NCI-H2196 (cell line): ENCODE results near the gene CYB5RL.
"Not testable (repeated sequence)": the region's sequence is repeated elsewhere in the genome, so short reads cannot be mapped to it uniquely, and the experiment has no call there.

ENCODE experiments used
- DNase-seq: peaks from one replicate; lab custom pipeline; 2025; ENCODE audit not compliant: unreplicated experiment; lab: John Stamatoyannopoulos, UW

The CYB5RL gene

DNA sequence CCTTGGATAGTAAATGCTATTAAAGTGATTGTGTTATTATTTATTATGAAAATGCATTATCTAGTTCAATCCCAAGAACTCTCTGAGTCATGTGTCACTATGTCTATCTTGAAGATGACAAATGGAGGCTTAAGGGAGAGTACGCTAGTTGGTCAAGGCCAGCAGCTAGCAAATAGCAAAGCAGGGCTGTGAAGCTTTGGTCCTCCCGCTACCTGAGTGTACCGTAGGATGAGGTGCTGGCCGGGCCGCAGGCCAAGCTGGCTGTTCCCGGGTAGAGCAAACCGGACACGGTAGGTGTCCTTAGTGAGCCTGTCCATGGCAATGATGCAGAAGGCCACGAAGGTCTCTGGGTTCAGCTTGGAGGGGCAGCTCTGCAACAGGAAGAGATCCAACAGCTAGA, 9.3 kb downstream of the CYB5RL start:
- DNase-seq: no peak

DNA sequence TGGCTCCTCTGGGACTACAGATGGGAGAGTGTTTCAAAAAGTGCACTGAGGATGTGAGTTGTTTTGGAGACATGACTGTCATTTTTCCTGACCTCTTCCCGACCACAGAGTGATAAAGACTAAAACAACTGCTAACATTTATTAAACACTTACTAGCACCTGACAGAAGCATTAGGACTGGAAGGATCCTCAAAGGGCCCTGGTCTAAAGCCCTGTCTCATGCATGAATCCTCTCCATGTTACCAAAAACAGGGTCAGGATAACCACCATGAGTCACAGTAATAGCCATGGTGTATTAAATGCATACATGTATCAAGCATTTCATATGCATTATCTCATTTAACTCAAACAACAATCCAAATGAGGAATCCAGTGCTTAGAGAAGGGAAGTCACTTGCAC, 11.5 kb downstream of the CYB5RL start:
- DNase-seq: no peak

DNA sequence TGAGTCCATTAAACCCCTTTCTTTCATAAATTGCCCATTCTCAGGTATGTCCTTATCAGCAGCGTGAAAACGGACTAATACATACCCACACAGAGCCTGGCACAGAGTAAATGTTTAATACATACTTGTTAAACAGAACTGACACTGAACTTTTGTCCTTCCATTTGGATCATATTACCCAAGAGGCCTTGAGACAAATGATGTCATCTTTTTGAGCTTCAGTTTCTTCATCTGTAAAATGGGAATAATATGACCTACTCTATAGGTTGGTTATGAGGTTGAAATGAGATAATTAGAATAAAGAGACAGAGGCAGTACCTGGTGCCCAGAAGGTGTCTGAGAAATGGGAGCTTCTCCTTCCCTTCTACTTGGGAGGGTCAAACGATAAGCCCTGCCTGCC, 13.8 kb downstream of the CYB5RL start:
- no peak for DNase-seq

DNA sequence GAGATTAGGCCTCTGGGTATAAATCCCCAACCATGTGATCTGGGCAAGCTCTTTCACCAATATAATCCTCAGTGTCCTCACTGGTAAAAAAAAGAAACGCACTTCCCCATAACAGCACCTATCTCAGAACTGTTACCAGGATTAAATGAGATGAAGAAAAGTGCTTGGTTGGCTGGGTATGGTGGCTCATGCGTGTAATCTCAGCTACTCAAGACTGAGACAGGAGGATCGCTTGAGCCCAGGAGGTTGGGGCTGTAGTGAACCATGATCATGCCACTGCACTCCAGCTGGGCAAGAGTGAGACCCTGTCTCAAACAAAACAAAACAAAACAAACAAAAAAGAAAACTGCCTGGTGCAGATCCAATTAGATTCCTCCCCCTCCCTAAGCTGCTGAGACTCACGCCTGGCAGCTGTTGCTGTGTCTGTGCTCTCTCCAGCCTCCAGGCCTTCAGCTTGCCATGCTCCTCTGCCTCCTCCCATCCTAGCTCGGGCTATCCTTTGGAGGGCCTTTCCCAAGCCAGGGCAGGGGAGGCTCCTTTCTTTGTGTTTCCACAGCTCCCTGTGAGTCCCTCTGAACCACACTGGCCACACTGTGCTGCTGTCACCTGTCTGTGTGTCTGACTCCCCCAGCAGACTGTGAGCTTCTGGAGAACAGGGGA, 19.0 kb downstream of the CYB5RL start:
- DNase-seq: no peak

GRCh38 chr1:54178296-54179070, 21.3 kb downstream of the CYB5RL start:
- no peak for DNase-seq

DNA sequence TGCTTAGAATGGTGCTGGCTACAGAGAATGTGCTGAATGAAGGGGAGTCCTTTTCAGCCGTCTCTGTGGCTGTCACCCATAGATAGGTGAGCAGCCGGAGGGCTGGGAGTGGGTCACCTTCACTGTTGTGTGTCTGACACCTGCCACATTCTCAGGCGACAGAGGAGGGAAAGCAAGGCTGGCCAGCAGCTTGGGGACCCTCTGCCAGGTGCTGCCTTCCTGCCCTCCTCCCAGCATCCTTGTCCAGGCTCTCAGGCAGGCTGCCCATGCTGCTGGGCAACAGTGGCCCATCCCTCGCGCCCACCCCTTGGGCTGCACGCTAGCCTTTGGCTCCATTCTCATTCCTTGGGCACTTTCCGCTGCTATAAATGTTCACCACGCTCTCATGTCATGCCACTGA, 22.1 kb downstream of the CYB5RL start:
- DNase-seq: no peak

DNA sequence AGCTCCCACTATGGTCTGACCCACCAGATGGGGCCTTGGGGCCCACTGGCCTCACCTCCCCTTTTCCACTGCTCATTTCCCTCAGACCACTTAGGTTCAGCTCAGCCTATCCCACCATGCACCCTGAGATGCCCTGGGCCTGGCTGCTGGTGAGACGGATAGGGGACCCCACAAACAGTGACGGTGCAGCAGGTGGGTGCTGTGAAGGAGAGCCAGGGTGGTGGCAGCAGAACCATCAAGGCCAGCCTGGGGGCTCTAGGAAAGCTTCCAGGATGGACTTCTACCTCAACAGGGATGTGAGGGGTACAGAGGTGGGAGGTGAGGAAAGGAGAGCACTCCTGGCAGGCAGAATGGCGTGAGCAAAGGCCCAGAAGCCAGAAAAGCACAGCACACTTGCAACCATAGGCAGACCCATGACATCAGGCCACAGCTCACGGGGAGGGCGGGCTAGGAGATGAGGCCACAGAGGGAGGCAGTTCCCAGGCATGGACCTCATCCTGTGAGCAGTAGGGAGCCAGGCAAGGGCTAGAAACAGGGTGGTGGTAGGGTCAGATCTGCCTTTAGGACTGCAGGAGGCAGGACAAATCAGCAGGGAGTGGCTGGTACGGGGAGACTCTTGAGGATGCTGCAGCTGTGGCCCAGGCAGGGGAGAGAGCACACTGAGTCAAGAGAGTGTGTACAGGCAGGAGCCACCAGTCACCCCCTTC, 23.1 kb downstream of the CYB5RL start:
- DNase-seq: no peak

DNA sequence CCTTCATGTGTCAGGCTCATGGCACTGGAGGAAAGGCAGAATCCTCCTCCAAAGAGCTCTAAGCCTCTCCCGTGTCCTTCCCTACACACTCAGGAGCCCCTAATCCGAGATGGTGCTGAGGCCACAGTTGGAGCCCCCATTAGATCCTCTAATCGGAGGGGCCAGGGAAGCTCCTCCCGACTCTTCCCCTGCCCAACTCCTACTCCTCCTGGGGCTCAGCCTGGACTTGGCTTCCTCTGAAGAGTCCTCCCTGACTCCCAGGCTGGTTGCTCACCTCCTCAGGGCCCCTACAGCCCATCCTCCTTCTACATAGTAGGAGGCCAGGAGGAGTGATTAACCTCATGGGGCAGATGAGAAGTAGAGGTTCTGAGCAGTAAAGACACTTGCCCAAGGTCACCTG, 25.7 kb downstream of the CYB5RL start:
- DNase-seq: no peak

- no peak for DNase-seq
These were observed 26.1 kb downstream of the CYB5RL start for GRCh38 chr1:54173681-54174080.

- DNase-seq: no peak
These were observed 26.9 kb downstream of the CYB5RL start for GRCh38 chr1:54172614-54173599.

GRCh38 chr1:54171606-54172005, 28.2 kb downstream of the CYB5RL start:
- DNase-seq: no peak

DNA sequence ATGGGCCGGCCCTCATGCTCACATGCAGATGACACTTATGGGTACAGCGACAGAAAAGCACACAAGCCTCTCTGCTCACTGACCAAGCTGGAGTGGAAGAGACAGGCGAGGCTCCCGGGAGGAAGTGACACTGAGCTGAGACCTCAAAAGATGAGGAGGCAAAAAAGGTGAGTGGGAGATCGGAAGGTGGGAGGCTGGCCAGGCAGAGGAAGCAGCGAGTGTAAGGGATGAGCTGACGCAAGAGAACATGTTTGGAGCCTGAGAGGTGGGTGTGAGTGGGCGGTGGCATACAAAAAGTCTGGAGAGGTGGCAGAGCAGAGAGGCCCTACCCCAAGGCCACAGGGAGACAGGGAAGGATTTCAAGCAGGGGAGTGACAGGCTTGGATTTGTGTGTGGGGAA, 28.8 kb downstream of the CYB5RL start:
- no peak for DNase-seq

DNA sequence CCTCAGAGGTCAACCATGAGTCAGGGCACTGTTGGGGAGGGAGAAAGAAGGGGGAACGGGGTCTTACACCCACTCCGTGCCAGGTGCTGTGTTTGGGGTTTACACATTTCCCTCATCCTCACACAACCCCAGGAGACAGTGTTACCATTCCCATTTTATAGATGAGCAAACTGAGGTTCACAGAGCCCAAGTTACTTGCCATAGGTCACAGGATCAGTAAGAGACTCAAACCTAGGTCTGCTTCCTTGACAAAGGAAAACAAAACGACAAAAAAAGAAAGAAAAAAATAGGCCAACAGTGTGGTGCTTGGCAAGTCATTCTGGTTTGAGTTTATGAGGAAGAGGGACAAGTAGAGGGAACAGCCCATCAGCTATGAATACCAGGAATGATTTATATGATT, 30.8 kb downstream of the CYB5RL start:
- DNase-seq: no peak

GRCh38 chr1:54168206-54168965, 31.4 kb downstream of the CYB5RL start:
- DNase-seq: no peak

- no peak for DNase-seq
These were observed 32.2 kb downstream of the CYB5RL start for GRCh38 chr1:54167422-54168139.

- DNase-seq: not testable (repeated sequence)
These were observed 33.5 kb downstream of the CYB5RL start for GRCh38 chr1:54166357-54166756.

DNA sequence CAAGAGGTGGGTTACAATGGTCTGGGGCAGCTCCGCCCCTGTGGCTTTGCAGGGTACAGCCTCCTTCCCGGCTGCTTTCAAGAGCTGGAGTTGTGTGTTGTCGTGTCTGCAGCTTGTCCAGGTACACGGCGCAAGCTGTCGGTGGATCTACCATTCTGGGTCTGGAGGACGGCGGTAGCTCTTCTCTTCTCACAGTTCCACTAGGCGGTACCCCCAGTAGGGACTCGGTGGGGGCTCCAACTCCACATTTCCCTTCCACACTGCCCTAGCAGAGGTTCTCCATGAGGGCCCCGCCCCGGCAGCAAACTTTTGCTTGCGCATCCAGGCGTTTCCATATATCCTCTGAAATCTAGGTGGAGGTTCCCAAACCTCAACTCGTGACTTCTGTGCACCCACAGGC, 34.7 kb downstream of the CYB5RL start:
- no peak for DNase-seq

- DNase-seq: no peak
These were observed 36.3 kb downstream of the CYB5RL start for GRCh38 chr1:54163573-54163972.

DNA sequence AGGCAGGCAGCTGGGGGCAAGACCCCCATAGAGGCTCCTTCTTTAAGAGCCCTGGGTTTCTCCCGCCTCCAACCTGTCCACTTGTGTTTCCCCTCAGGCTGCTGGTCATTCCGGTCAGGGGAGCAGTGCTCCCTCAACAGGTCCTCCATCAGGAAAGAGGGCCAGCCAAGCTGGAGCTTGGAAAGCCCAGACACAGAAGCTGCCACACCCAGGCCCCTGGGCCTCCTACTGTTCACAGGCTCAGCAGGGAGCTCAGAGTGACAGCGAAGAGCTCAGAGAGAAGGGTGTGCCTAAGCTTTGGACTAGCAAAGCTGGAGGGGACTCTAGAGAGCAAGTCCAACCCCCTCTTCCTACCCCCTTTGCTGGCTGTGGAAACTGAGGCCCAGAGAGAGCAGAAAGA, 36.8 kb downstream of the CYB5RL start:
- no peak for DNase-seq
